Spleen (tissue), 11 donors: ENCODE results near the gene ADAD2. TPM values are rescaled to one million over a fixed set of nuclear protein-coding genes. Genes with fewer than 3 reads are reported as not detected.

Experiments used
- DNase-seq: peaks from one replicate; pipeline ENCODE4 v3.0.0-alpha.2; 2020
- H3K27ac ChIP-seq, 8 donors: fragments of 200-600 bp; sonication (generic) in 7 of 8; 1 replicate in 4 of 8; 2 replicates in 4 of 8; pipeline versions ENCODE4 v1.5.0 to v1.8.0; 2016 to 2021; ENCODE audit warnings: inconsistent platforms in 4 of 8, mild to moderate bottlenecking in 4 of 8, moderate library complexity in 1 of 8
- H3K27me3 ChIP-seq, 7 donors: fragments of 200-600 bp; sonication (generic) in 6 of 7; replicated peaks in 1 of 7; 1 replicate in 4 of 7; 2 replicates in 3 of 7; pipeline versions ENCODE4 v1.5.0 to v1.8.0; 2016 to 2021; ENCODE audit warnings: inconsistent platforms in 3 of 7, mild to moderate bottlenecking in 1 of 7
- H3K36me3 ChIP-seq, 6 donors: fragments of 200-600 bp; sonication (generic) in 5 of 6; 1 replicate in 4 of 6; 2 replicates in 2 of 6; pipeline versions ENCODE4 v1.5.0 to v1.8.0; 2016 to 2021; ENCODE audit warnings: inconsistent platforms in 2 of 6
- H3K4me1 ChIP-seq, 6 donors: fragments of 200-600 bp; sonication (generic) in 5 of 6; 1 replicate in 3 of 6; 2 replicates in 3 of 6; pipeline versions ENCODE4 v1.5.0 to v1.8.0; 2016 to 2021; ENCODE audit warnings: inconsistent platforms in 3 of 6
- H3K4me3 ChIP-seq, 8 donors: fragments of 200-600 bp; sonication (generic) in 7 of 8; 1 replicate in 4 of 8; 2 replicates in 4 of 8; pipeline versions ENCODE4 v1.5.0 to v1.8.0; 2016 to 2021; ENCODE audit warnings: inconsistent platforms in 4 of 8, mild to moderate bottlenecking in 4 of 8, moderate library complexity in 2 of 8
- H3K9me3 ChIP-seq, 8 donors: fragments of 200-600 bp; sonication (generic) in 7 of 8; 1 replicate in 4 of 8; 2 replicates in 4 of 8; pipeline versions ENCODE4 v1.5.0 to v1.8.0; 2016 to 2021; ENCODE audit warnings: inconsistent platforms in 4 of 8
- POLR2A ChIP-seq, 3 donors: fragments of 450-650 bp; IDR thresholded peaks; one replicate each; pipeline ENCODE4 v1.5.1; 2017; ENCODE audit warnings: antibody characterized with exemption in 3 of 3, mild to moderate bottlenecking in 1 of 3
- POLR2AphosphoS5 ChIP-seq, 3 donors: sonication (generic); formaldehyde crosslinking; IDR thresholded peaks; one replicate each; pipeline ENCODE4 v1.5.1; 2017; ENCODE audit warnings: antibody characterized with exemption in 3 of 3
- WGBS, 5 donors: extraction: QIAGEN DNeasy Blood & Tissue Kit in 3 of 5; methylation state at CpG; one replicate each; pipeline versions ENCODE4 v1.1.5 to v1.1.7; 2013 to 2018; 5-methylcytosine and 5-hydroxymethylcytosine counted together
- intact Hi-C: fragments of 100-400 bp; cut with DNase I; formaldehyde crosslinking; loops from one replicate; pipeline ENCODE4 v1.15.0; 2023; ENCODE audit warnings: low total_unique reads
- polyA plus RNA-seq, 3 donors: library from polyadenylated mRNA; stranded (reverse); fragments of 200-250 nt; gene quantifications; one replicate each; pipeline ENCODE4 v1.2.1, GENCODE V29; 2013
- total RNA-seq, 7 donors: library from RNA; depleted of rRNA in 3 of 7; stranded (reverse); fragments of >200 nt in 3 of 7; fragmentation: NEBNext Ultra II Directional in 4 of 7; extraction: Animal tissue kit (Norgen Biotek cat#: 25700) in 4 of 7; gene quantifications; one replicate each; pipeline versions ENCODE4 v1.1.0 to v1.2.1, GENCODE V29; 2016 to 2021
- TF ChIP-seq, protein P1 (sequence below), 11 experiments: fragments of 200-600 bp in 7 of 11; fragments of 450-650 bp in 4 of 11; sonication (generic) in 4 of 11; IDR thresholded peaks in 8 of 11; conservative IDR thresholded peaks in 3 of 11; 1 replicate in 7 of 11; 2 replicates in 4 of 11; pipeline versions ENCODE4 v1.4.0 to v1.8.0; 2016 to 2021; ENCODE audit warnings: antibody characterized with exemption in 11 of 11, inconsistent platforms in 4 of 11, mild to moderate bottlenecking in 1 of 11
- donor health status: healthy with polysubstance abuse.
- donor health status: DM: no; HTN: no; CAD: no; lungs with moderate emphysema.
- donor health status: DM: no; HTN: no; CAD: no.
- donor health status: Bipolar disorder and iron deficiency.
- donor health status: healthy.
- donor health status: DM: no; HTN: no; CAD: no.
- donor health status: DM: yes; HTN: yes; CAD: no.

The ADAD2 gene
- total and polyA plus RNA-seq, 10 donors: 2.5 to 86.5 (median 7.0) TPM

DNA sequence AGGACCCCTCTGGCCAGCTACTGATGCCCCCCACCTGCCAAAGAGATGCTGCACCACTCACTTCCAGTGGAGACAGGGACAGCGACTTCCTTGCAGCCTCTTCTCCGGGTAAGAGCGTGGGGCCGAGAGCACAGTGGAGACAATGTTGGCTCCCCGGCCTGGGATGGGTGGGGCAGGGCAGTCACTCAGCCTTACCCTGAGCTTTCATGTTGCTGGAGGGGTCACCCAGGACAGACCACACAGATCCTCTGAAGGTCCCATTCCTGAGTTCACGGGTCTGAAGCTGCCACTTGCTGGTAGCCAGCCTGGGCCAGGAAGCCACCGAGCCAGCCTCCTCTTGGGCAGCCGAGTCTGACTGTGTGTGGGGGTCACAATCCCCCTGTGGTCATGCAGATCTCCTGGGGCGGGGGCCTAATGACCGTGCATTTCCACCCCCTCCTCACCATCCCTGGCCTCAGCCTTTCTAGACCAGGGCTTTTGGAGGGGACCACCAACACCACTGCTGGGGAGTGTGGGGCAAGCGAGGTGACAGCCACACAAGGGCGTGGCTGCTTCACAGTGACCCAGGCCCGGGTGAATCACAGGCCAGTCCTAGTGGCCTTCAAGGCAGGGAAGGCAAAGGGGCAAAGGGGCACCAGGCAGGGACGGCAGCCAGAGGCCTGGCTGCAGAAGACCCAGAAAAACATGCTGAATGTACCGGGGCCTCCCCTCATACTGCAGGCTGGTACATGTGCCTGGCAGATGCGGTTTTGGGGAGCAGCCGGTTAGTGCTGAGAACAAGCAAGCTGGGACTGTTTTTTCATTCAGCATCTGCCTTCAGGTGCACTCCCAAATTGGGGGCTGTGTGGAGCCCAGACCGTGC, 14.5 kb upstream of the ADAD2 start:
- H3K36me3 ChIP-seq: peaks cover 0 to 45% (median 38%) of the 10 kb centered on the region in 6 donors
- H3K27me3 ChIP-seq: peaks cover 0 to 1% (median 0%) of the 10 kb centered on the region in 7 donors
- H3K4me3 ChIP-seq: no peak overlapping the region
- H3K4me1 ChIP-seq: peaks cover 22 to 68% (median 48%) of the 10 kb centered on the region in 6 donors
- whole genome bisulfite sequencing, 5 donors: 44 to 84% (median 73%) methylated on average over 12 to 18 of the region's 18 CpGs
- no peaks in the 10 kb centered on the region for H3K9me3 ChIP-seq
- TF ChIP-seq POLR2A (IDR thresholded peaks at IDR 0.05) (no peak), POLR2AphosphoS5 (IDR thresholded peaks at IDR 0.05) (peak in 2 of 3 donors; percentile 4 to 9)
- TF ChIP-seq, protein P1, sequence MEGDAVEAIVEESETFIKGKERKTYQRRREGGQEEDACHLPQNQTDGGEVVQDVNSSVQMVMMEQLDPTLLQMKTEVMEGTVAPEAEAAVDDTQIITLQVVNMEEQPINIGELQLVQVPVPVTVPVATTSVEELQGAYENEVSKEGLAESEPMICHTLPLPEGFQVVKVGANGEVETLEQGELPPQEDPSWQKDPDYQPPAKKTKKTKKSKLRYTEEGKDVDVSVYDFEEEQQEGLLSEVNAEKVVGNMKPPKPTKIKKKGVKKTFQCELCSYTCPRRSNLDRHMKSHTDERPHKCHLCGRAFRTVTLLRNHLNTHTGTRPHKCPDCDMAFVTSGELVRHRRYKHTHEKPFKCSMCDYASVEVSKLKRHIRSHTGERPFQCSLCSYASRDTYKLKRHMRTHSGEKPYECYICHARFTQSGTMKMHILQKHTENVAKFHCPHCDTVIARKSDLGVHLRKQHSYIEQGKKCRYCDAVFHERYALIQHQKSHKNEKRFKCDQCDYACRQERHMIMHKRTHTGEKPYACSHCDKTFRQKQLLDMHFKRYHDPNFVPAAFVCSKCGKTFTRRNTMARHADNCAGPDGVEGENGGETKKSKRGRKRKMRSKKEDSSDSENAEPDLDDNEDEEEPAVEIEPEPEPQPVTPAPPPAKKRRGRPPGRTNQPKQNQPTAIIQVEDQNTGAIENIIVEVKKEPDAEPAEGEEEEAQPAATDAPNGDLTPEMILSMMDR (IDR thresholded peaks at IDR 0.05 in 8 of 11, conservative IDR thresholded peaks at IDR 0.05 in 3 of 11): no peak
- intact Hi-C loops: loop anchor here (10.0 kb wide), 2 partner anchors 92 to 222 kb away; partner anchors contain the start of gene OSGIN1
- H3K27ac ChIP-seq: peak overlapping the region; percentile 19 to 84 (median 75)
- no peak for DNase-seq

DNA sequence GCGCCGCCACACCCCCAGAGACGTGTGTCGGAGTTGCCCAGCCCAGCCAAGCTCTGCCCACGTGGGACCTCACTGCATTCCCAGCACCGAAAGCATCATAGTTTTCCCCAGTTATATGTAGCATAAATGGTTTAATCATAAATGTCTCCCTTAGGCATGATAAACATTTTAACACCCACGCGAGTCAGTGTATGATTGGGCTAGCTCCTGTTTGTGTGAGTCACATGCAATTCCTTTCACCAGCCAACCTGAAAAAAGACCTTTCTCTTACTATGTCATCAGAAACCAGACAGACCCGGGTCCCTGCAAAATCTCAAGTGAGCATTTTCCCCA, 13.2 kb upstream of the ADAD2 start:
- Histone ChIP-seq H3K4me3 (no peak overlapping the region), H3K36me3 (peaks cover 0 to 58% (median 49%) of the 10 kb centered on the region in 6 donors), H3K27me3 (no peaks in the 10 kb centered on the region), H3K27ac (peak overlapping the region in 7 of 8 donors; percentile 26 to 84 (median 75)), H3K9me3 (no peaks in the 10 kb centered on the region), H3K4me1 (peaks cover 22 to 81% (median 49%) of the 10 kb centered on the region in 6 donors)
- intact Hi-C loops: loop anchor here (10.0 kb wide), 2 partner anchors 93 to 223 kb away; partner anchors contain the start of gene OSGIN1
- WGBS, 5 donors: 68 to 83% (median 77%) methylated on average over 8 to 9 of the region's 9 CpGs
- no peak for DNase-seq
- TF ChIP-seq, protein P1 (IDR thresholded peaks at IDR 0.05 in 8 of 11, conservative IDR thresholded peaks at IDR 0.05 in 3 of 11): no peak
- no peak for TF ChIP-seq POLR2A (IDR thresholded peaks at IDR 0.05)
- no peak for TF ChIP-seq POLR2AphosphoS5 (IDR thresholded peaks at IDR 0.05)

DNA sequence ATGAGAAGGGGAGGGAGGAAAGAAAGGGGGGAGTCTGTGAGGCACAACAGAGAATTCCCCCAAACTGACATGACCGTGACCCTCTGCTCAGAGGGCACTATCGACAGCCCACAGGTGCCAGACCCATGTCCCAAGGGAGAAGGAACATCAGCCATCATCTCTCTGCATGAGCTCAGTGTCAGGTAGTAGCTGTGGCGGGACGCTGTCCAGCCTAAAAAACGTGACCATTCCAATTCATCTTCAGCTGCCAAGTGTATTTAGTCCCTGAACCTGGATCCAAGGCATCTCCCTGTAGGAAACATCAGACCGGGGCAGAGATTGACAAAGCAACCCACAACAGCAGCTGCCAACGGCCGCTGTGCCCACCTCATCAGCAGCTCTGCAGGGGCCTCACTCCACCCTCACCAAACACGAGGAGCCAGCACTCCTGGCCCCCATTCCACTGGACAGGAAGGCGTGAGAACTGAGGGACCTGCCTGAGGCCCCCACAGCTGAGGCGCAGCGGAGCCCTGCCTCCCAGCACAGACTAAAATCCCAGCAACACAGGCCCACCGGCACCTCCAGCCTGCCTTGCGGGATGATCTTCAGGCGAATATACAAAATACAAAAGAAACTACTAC, 12.7 kb upstream of the ADAD2 start:
- H3K9me3 ChIP-seq: no peaks in the 10 kb centered on the region
- intact Hi-C loops: loop anchor here (10.0 kb wide), 2 partner anchors 93 to 223 kb away; partner anchors contain the start of gene OSGIN1
- no peak overlapping the region for H3K4me3 ChIP-seq
- H3K27me3 ChIP-seq: no peaks in the 10 kb centered on the region
- no peak for DNase-seq
- peaks cover 22 to 86% (median 53%) of the 10 kb centered on the region in 6 donors for H3K4me1 ChIP-seq
- peak overlapping the region in 4 of 8 donors; percentile 75 to 84 (median 82) for H3K27ac ChIP-seq
- H3K36me3 ChIP-seq: peaks cover 0 to 63% (median 54%) of the 10 kb centered on the region in 6 donors
- no peak for TF ChIP-seq POLR2AphosphoS5 (IDR thresholded peaks at IDR 0.05)
- TF ChIP-seq, protein P1 (IDR thresholded peaks at IDR 0.05 in 8 of 11, conservative IDR thresholded peaks at IDR 0.05 in 3 of 11): no peak
- no peak for TF ChIP-seq POLR2A (IDR thresholded peaks at IDR 0.05)
- 86 to 90% (median 88%) methylated on average over 13 to 15 of the region's 15 CpGs for WGBS, 5 donors
